ENCODE data around the gene CTAGE6.
"Not testable (repeated sequence)": the region's sequence is repeated elsewhere in the genome, so short reads cannot be mapped to it uniquely, and the experiment has no call there.

DNA sequence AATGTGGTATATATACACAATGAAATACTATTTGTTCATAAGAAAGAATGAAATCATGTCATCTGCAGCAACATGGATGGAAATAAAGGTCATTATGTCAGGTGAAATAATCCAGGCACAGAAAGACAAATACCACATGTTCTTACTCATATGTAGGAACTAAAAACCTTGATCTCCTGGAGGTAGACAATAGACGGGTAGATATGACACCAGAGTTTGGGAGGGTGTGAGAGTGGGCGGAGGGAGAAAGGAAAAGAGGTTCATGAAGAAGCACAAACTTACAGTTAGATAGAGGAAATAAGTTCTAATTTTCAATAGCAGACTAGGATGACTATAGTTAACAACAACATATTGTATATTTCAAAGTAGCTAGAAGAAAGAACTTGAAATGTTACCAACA lies 22.1 kb upstream of the CTAGE6 start:
- TF ChIP-seq POLR2A, CTCF (IDR thresholded peaks at IDR 0.05): not testable (repeated sequence)
